Measurements from ENCODE around the gene ANO3.

Gene ANO3

DNA sequence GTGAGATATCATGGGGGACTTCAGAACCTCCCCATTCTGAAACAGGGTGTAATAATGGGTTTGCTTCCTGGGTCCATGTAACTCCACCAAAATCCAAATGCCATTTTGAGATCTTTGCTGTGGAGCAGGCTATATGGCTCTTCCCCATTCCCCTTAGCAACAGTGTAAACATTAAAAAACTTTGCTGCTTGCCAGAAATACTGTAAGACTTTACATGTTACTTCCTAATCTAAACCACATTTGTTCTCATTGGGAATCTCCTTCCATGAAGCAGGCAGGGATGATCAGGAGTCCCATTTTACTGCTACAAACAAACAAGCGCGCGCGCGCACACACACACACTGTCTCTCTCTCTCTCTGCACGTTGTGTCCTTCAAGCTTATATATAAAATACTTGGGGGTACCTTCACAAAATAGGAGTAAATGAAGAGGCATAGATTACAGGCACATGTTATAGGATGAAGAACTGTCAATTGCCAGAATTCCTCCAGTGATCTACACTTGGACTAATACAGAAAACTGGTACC is 86.5 kb downstream of the ANO3 start:
- TF ChIP-seq, protein P1, sequence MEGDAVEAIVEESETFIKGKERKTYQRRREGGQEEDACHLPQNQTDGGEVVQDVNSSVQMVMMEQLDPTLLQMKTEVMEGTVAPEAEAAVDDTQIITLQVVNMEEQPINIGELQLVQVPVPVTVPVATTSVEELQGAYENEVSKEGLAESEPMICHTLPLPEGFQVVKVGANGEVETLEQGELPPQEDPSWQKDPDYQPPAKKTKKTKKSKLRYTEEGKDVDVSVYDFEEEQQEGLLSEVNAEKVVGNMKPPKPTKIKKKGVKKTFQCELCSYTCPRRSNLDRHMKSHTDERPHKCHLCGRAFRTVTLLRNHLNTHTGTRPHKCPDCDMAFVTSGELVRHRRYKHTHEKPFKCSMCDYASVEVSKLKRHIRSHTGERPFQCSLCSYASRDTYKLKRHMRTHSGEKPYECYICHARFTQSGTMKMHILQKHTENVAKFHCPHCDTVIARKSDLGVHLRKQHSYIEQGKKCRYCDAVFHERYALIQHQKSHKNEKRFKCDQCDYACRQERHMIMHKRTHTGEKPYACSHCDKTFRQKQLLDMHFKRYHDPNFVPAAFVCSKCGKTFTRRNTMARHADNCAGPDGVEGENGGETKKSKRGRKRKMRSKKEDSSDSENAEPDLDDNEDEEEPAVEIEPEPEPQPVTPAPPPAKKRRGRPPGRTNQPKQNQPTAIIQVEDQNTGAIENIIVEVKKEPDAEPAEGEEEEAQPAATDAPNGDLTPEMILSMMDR (IDR thresholded peaks at IDR 0.05; ENCODE audit: extremely low read depth, missing control alignments): no peak
- no peak for DNase-seq (ENCODE audit: low spot score)

DNA sequence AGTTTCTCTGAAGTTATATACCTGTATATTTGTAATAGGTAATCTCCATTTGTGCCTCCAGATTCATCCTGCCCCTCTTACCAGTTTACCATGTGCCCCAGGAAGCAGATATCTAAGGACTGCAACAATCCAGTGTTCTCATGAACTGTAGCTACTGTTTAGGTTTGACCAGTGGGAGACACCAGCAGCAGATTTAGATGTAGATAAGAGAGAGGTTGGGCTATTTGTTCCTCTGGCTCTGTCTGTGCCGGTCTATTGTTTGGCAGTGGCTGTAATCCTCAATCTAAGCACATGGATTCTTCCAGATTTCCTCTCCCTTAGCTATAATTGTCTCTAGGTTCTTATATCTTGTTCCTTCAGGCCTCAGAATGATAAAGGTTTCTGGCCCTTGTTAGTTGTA is 88.4 kb downstream of the ANO3 start:
- TF ChIP-seq, protein P1 (IDR thresholded peaks at IDR 0.05; ENCODE audit: extremely low read depth, missing control alignments): no peak
- no peak for DNase-seq (ENCODE audit: low spot score)

DNA sequence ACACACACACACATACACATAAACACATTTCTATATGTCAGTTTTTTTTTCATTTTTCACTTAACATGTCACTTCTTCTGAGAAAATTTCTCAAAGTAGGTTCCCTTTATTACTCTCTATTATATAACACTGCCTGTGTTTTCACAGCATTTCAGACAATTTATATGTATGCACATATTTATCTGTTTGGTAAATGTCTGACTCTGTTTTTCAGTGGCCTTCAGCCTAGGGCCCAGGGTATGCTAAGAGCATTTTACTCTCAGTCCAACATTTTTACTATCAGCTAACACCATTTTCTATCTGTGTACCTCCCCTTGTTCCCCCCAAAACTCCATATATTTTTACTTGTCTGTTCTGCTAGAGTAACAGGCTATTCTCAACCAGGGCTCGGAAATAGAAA is 92.3 kb downstream of the ANO3 start:
- TF ChIP-seq, protein P1 (IDR thresholded peaks at IDR 0.05; ENCODE audit: extremely low read depth, missing control alignments): no peak
- DNase-seq (ENCODE audit: low spot score): no peak

DNA sequence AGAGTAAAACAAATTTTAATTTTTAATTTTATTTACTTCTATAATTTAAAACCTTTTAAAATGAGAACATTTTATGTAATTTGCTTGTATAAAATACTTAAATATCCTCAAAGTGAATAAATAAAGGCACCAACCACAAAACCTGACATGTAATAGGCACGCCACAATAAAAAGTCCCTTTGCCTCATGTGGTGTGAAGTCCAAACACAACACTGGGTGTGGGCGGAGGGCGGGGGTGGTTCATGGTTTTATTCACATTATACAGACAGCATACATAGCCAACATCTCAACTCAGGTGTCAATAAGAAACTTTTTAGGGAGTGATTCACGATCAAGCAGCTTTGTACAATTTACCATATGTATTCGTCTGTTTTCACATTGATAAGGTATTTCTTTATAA is 107.9 kb downstream of the ANO3 start:
- no peak for DNase-seq (ENCODE audit: low spot score)
- TF ChIP-seq, protein P1 (IDR thresholded peaks at IDR 0.05; ENCODE audit: extremely low read depth, missing control alignments): no peak

DNA sequence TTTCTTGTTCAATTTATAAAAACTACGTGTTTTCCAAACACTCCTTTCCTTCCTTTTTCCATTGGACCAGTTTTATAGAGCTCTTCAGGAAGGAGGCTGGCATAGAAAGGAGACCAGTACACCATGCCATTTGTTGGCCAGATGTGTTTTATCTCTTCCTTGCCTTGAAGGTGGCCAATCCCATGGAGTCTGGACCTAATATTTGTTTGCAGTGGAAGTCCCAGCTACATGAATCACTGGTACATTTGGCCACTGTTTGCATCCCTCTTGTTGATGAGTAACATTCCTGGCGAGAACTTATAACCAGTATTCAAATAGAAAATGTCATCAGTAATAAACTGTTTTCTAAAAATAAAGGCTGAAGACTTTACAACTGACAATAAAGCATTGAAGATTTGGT is 110.2 kb downstream of the ANO3 start:
- no peak for DNase-seq (ENCODE audit: low spot score)
- TF ChIP-seq, protein P1 (IDR thresholded peaks at IDR 0.05; ENCODE audit: extremely low read depth, missing control alignments): no peak

DNA sequence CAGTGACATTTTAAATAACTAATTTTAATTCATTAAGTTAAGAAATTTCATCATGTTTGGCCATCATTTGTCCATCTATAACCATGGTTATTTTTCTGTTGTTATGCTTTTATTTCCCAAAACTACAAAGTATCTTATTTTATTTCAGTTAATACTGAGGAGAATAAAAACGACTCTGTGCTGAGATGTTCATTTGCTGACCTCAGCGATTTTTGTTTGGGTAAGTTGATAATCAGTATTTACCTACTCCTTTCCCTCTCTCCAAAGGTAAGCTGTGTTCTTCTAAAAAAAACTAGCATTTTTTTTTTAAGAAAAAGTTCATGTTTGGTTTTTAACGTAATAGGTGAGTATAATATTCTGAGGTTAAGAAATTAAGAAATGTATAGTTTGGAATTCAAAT is 111.7 kb downstream of the ANO3 start:
- DNase-seq (ENCODE audit: low spot score): no peak
- TF ChIP-seq, protein P1 (IDR thresholded peaks at IDR 0.05; ENCODE audit: extremely low read depth, missing control alignments): no peak

DNA sequence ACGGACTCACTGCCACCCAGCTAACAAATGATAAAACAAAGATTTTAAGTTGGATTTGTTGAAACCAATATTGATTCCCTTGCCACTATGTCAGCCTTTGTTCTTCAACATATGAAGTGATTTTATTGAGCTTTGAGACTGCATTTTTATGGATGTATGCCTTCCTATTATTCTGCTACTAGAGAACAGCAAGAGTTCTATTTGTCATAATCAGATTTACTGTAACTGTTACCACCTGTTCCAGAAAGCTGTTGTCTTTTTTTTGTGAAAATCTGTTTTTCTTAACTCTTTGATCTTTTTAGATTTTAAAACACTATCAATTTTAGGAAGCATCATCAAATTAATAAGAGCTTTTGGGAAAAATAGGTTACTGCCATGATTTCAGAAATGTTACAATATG is 125.7 kb downstream of the ANO3 start:
- TF ChIP-seq, protein P1 (IDR thresholded peaks at IDR 0.05; ENCODE audit: extremely low read depth, missing control alignments): no peak
- no peak for DNase-seq (ENCODE audit: low spot score)

All from GM20000 (cell line).